C4-2B (cell line): ENCODE results near the gene CRYGS.

Experiments
- CTCF ChIP-seq: fragments of 450-650 bp; conservative IDR thresholded peaks from 2 replicates; pipeline ENCODE4 v1.5.1; 2017; ENCODE audit warnings: mild to moderate bottlenecking
- ZFX ChIP-seq: fragments of 450-650 bp; IDR thresholded peaks from 2 replicates; pipeline ENCODE4 v1.6.1; 2017

GRCh38 chr3:186519021-186519658, 25.0 kb downstream of the CRYGS start:
- TF ChIP-seq CTCF (no peak), ZFX (no peak)
